CD4-positive, alpha-beta T cell (primary cell): Measurements from ENCODE around the gene CSPG4. TPM values are rescaled to one million over a fixed set of nuclear protein-coding genes. Genes with fewer than 3 reads are reported as not detected.

ENCODE experiments used
- ATAC-seq: fragments of 200-7000 bp; cut with Tn5 transposase; one replicate; pipeline ENCODE4 v1.10.0; 2022; ENCODE audit warnings: mild to moderate bottlenecking; ENCODE audit not compliant: poor library complexity
- CTCF ChIA-PET: fragments of 350-600 bp; sonication (Branson Sonifier 250); formaldehyde crosslinking; loops from one replicate; lab custom pipeline; 2021; ENCODE audit warnings: antibody characterized with exemption, inconsistent platforms; lab: Charles Lee
- POLR2A ChIA-PET: fragments of 350-600 bp; sonication (Branson Sonifier 250); formaldehyde crosslinking; loops from one replicate; lab custom pipeline; 2021; ENCODE audit warnings: antibody characterized with exemption, inconsistent platforms; lab: Charles Lee
- DNase-seq, 14 experiments: peaks; one replicate each; pipeline ENCODE4 v3.0.0-alpha.2; 2013 to 2020; ENCODE audit warnings: mixed read lengths in 2 of 14
- H3K27ac ChIP-seq, 2 donors: one replicate each; pipeline versions ENCODE4 v1.5.1 to v1.7.0; 2013; ENCODE audit warnings: low read length in 2 of 2, low read depth in 1 of 2, mild to moderate bottlenecking in 1 of 2
- H3K27me3 ChIP-seq, 2 experiments: 1 replicate in 1 of 2; 2 replicates in 1 of 2; pipeline versions ENCODE4 v1.6.1 to v1.7.0; 2013; ENCODE audit warnings: low read length in 2 of 2, control low read depth in 1 of 2, mild to moderate bottlenecking in 1 of 2, moderate library complexity in 1 of 2; ENCODE audit not compliant: insufficient read depth in 2 of 2, control insufficient read depth in 1 of 2
- H3K36me3 ChIP-seq: one replicate; pipeline ENCODE4 v1.6.1; 2013; ENCODE audit warnings: low read length, control low read depth; ENCODE audit not compliant: insufficient read depth
- H3K4me1 ChIP-seq: one replicate; pipeline ENCODE4 v1.6.1; 2013; ENCODE audit warnings: low read length, control low read depth; ENCODE audit not compliant: insufficient read depth
- H3K4me3 ChIP-seq: one replicate; pipeline ENCODE4 v1.5.1; 2013; ENCODE audit warnings: mild to moderate bottlenecking, low read length, moderate library complexity
- H3K9me3 ChIP-seq, 2 experiments: 1 replicate in 1 of 2; 2 replicates in 1 of 2; pipeline versions ENCODE4 v1.6.1 to v1.7.0; 2013; ENCODE audit warnings: low read length in 2 of 2, mild to moderate bottlenecking in 2 of 2, control low read depth in 1 of 2, moderate library complexity in 1 of 2; ENCODE audit not compliant: control insufficient read depth in 1 of 2, insufficient read depth in 1 of 2
- H3K27ac Mint-ChIP-seq: one replicate; pipeline ENCODE4 v1.8.0; 2020; ENCODE audit warnings: mixed read lengths
- H3K27me3 Mint-ChIP-seq: one replicate; pipeline ENCODE4 v1.8.0; 2021; ENCODE audit warnings: mixed read lengths
- H3K36me3 Mint-ChIP-seq: one replicate; pipeline ENCODE4 v1.8.0; 2021; ENCODE audit warnings: low read depth, mixed read lengths
- H3K4me1 Mint-ChIP-seq: one replicate; pipeline ENCODE4 v1.8.0; 2021; ENCODE audit warnings: low read depth, mixed read lengths
- H3K4me3 Mint-ChIP-seq: one replicate; pipeline ENCODE4 v1.8.0; 2020; ENCODE audit warnings: mild to moderate bottlenecking, mixed read lengths
- H3K9me3 Mint-ChIP-seq: one replicate; pipeline ENCODE4 v1.8.0; 2020; ENCODE audit warnings: mixed read lengths
- intact Hi-C, 2 experiments: fragments of 100-400 bp; cut with DNase I in 1 of 2; cut with micrococcal nuclease in 1 of 2; formaldehyde crosslinking; loops; one replicate each; pipeline versions ENCODE4 v1.15.1 to v1.9.0; 2023 to 2025; cut with DNase I, micrococcal nuclease
- total RNA-seq, 174 experiments: library from RNA in 2 of 174; stranded (reverse) in 2 of 174; gene quantifications; one replicate each; pipeline ENCODE4 v1.2.3 and lab custom pipeline; 2021 to 2026
- TF ChIP-seq, protein P1 (sequence below): fragments of 200-600 bp; IDR thresholded peaks from one replicate; pipeline ENCODE4 v1.8.0; 2022; ENCODE audit warnings: antibody characterized with exemption, mild to moderate bottlenecking

CSPG4 gene
- total RNA-seq, 2 experiments from 2014 or later, result not detected

DNA sequence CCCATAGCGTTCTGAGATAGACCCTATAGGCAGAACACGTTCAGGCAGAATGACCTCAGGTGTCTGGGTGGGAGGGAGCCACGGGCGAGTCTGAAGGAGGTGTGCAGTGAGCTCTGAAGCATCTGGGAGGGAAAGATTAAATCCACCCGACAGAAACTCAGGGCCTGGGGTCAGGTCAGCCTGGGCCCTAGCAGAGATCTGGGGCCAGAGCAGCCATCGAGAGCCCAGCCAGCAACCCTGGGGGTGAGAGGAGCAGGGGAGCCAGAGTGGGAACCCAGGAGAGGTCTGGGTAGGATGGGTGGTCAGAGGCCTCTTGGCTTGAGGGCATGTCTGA, 42.8 kb downstream of the CSPG4 start:
- ATAC-seq, result no peak
- Histone ChIP-seq H3K27me3 (no peaks in the 10 kb centered on the region), H3K4me3 (no peak overlapping the region), H3K4me1 (no peaks in the 10 kb centered on the region), H3K9me3 (no peaks in the 10 kb centered on the region), H3K36me3 (no peaks in the 10 kb centered on the region), H3K27ac (no peak overlapping the region)
- no peak overlapping the region for H3K27ac Mint-ChIP-seq
- no peaks in the 10 kb centered on the region for H3K36me3 Mint-ChIP-seq
- intact Hi-C loops, result no loop called here
- CTCF ChIA-PET, result no interaction called here
- no peak for DNase-seq
- POLR2A ChIA-PET, result no interaction called here
- H3K9me3 Mint-ChIP-seq, result no peaks in the 10 kb centered on the region
- TF ChIP-seq, protein P1, sequence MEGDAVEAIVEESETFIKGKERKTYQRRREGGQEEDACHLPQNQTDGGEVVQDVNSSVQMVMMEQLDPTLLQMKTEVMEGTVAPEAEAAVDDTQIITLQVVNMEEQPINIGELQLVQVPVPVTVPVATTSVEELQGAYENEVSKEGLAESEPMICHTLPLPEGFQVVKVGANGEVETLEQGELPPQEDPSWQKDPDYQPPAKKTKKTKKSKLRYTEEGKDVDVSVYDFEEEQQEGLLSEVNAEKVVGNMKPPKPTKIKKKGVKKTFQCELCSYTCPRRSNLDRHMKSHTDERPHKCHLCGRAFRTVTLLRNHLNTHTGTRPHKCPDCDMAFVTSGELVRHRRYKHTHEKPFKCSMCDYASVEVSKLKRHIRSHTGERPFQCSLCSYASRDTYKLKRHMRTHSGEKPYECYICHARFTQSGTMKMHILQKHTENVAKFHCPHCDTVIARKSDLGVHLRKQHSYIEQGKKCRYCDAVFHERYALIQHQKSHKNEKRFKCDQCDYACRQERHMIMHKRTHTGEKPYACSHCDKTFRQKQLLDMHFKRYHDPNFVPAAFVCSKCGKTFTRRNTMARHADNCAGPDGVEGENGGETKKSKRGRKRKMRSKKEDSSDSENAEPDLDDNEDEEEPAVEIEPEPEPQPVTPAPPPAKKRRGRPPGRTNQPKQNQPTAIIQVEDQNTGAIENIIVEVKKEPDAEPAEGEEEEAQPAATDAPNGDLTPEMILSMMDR, result no peak
- no peaks in the 10 kb centered on the region for H3K27me3 Mint-ChIP-seq
- H3K4me3 Mint-ChIP-seq, result no peak overlapping the region
- no peaks in the 10 kb centered on the region for H3K4me1 Mint-ChIP-seq

DNA sequence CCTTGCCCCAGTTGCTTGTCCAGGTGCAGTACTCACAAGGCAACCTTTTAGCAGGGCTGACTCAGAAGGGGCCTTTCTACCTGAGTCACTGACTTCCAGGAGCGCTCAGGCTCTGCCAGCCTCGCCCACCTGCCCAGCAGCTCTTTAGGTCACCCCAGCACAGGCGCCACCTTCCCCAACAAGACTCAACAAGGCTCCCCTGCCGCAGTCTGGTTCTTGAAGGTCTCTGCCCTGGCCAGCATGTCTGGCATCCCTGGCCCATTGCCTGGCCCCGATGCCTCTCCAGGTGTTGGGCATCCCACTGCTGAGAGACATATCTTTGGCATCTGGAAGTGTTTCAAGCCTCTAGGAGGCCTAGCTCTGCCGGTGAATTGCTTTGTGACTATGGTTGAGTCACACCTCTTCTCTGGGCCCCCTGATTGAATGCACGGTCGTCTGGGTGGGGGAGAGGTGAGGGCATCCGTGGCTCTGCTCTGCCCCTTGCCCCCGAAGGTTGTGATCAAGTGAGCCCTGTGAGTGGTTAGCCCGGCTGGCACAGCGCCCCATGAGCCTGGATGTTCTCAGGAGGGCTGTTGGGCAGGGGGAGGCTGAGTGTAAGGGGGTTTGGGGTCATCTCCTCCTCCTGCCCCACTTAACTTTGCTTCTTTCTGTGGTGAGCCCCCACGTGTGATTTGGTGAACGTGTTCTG, 43.3 kb downstream of the CSPG4 start:
- no peaks in the 10 kb centered on the region for H3K27me3 ChIP-seq
- ChIA-PET POLR2A (no interaction called here), CTCF (no interaction called here)
- TF ChIP-seq, protein P1, result no peak
- Mint-ChIP-seq H3K4me3 (no peak overlapping the region), H3K4me1 (no peaks in the 10 kb centered on the region), H3K36me3 (no peaks in the 10 kb centered on the region), H3K27me3 (no peaks in the 10 kb centered on the region), H3K27ac (no peak overlapping the region), H3K9me3 (no peaks in the 10 kb centered on the region)
- no peaks in the 10 kb centered on the region for H3K36me3 ChIP-seq
- ATAC-seq (no peak), DNase-seq (no peak)
- intact Hi-C loops, result no loop called here
- H3K4me3 ChIP-seq, result no peak overlapping the region
- H3K4me1 ChIP-seq, result no peaks in the 10 kb centered on the region
- no peaks in the 10 kb centered on the region for H3K9me3 ChIP-seq
- no peak overlapping the region for H3K27ac ChIP-seq

DNA sequence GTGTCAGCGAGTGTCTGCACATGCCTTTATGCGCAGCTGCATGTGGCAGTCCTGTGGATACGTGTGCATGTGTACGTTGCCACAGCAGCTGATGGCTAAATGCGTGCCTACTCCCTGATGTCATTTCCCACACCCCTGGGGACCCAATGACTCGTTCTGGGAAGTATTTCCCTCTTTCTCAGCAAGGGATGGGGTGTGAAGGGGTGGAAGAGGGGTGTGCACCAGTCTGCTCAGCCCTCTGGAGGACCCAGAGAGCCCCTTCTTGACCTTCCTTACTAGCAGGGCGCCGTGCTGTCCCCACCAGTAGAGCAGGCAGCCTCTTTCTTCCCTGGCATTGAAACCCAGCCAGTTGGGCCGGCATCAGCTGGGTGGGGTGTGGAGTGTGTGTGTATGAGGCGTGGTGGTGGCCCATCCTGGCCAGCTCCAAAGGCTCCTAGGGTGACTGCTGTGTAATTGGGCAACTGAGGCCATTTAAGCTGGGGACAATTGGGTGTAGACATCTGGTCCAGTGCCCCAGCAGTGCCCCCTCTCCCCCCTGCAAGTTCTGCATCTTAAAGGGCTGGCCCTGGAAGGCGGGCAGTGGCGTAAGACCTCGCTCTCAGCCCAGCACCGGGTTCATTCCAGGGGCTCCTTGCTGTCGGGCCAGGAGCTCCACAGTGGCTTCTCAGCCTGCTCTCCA, 45.7 kb downstream of the CSPG4 start:
- Mint-ChIP-seq H3K9me3 (no peaks in the 10 kb centered on the region), H3K36me3 (no peaks in the 10 kb centered on the region), H3K27me3 (no peaks in the 10 kb centered on the region), H3K27ac (no peak overlapping the region), H3K4me1 (no peaks in the 10 kb centered on the region), H3K4me3 (no peak overlapping the region)
- ChIA-PET POLR2A (no interaction called here), CTCF (no interaction called here)
- Histone ChIP-seq H3K4me3 (no peak overlapping the region), H3K4me1 (no peaks in the 10 kb centered on the region), H3K27ac (no peak overlapping the region), H3K27me3 (no peaks in the 10 kb centered on the region), H3K36me3 (no peaks in the 10 kb centered on the region), H3K9me3 (no peaks in the 10 kb centered on the region)
- DNase-seq, result no peak
- TF ChIP-seq, protein P1, result no peak
- intact Hi-C loops, result no loop called here
- ATAC-seq, result no peak
